GM12891 (cell line): ENCODE measurements around the gene PLEKHG5.

ENCODE experiments used
- POLR2A ChIP-seq: IDR thresholded peaks from 2 replicates; pipeline ENCODE4 v1.6.1; 2011; ENCODE audit warnings: low read depth, low read length, control low read depth
- POLR2AphosphoS5 ChIP-seq: IDR thresholded peaks from 2 replicates; pipeline ENCODE4 v1.6.1; 2011; ENCODE audit warnings: low read depth, low read length, control low read depth
- TAF1 ChIP-seq: IDR thresholded peaks from 2 replicates; pipeline ENCODE4 v1.6.1; 2011; ENCODE audit warnings: low read depth, low read length, control low read depth

GRCh38 chr1:6440198-6441126 lies 51.0 kb downstream of the PLEKHG5 start:
- TF ChIP-seq TAF1 (no peak), POLR2A (no peak), POLR2AphosphoS5 (no peak)
